Measurements from ENCODE around the gene ZNF433. TPM values are rescaled to one million over a fixed set of nuclear protein-coding genes. Genes with fewer than 3 reads are reported as not detected.

The ZNF433 gene
- total and polyA plus RNA-seq, 2 donors (not counting 3 experiments of a cell fraction or from before 2014, with no cell fraction given): 1.8 to 2.1 TPM

DNA sequence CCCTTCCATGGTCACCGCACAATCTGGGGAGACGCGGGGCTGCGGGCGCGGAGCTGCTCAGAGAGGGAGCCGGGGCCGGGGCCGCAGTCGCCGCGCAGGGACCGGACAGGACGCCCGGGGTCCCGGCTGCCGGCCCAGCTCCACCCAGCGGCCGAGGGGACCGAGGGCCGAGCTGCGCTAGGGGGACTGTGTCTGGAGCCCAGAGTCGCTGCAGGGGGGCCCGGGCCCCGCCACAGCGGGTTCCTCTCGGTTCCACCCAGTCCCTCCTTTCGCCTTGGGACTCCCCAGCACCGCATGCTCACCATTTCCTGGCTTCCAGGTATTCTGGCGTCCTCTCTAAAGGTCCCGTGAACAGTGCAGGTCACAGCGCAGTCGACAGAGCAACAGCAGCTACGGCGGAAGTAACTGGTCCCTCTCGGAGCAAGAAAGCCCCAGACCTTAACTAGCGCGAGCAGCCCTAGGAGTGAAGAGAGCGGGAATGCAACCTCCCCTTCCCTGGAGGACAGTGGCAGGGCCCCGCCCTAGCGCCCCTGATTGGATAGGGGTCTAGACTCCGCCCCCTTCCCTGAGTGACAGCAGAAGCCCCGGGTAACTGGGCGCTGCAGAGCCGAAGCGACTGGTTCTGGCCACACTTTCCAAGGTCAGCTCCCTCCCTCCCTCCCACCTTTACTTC lies 17.2 kb upstream of the ZNF433 start, which contains the start of gene ZNF878:
Gene ZNF878, minus strand, starts transcription at position 465 of the 673 bp plus-strand sequence. Its CDS starts 160 bp downstream, at position 305.
- Histone ChIP-seq H3K4me2 (ENCODE audit: insufficient read depth, low read length) (peak within 1 kb of the TSS; percentile 98), H3K4me1 (ENCODE audit: control insufficient read depth, extremely low read depth, insufficient read depth, low read length) (peaks cover 10% of the 10 kb centered on the region), H3K27me3 (ENCODE audit: control insufficient read depth in 2 of 2, insufficient read depth in 2 of 2, low read length in 2 of 2) (no peaks in the 10 kb centered on the region), H3K79me2 (ENCODE audit: control insufficient read depth, insufficient read depth, low read length) (no peaks in the 10 kb centered on the region), H3K9ac (replicated peaks; ENCODE audit: extremely low read depth, insufficient read depth, low read length) (peak within 1 kb of the TSS; percentile 8), H2AFZ (ENCODE audit: low read depth, low read length) (peak within 1 kb of the TSS; percentile 76), H3K9me3 (replicated peaks; ENCODE audit: control insufficient read depth, insufficient read depth, low read length) (no peaks in the 10 kb centered on the region), H3K36me3 (ENCODE audit: control insufficient read depth in 2 of 2, extremely low read depth in 1 of 2, insufficient read depth in 2 of 2, low read length in 2 of 2) (no peaks in the 10 kb centered on the region), H3K9me1 (replicated peaks; ENCODE audit: control insufficient read depth, extremely low read depth, insufficient read depth, low read length) (no peaks in the 10 kb centered on the region), H4K20me1 (replicated peaks; ENCODE audit: control insufficient read depth, extremely low read depth, insufficient read depth, low read length) (no peaks in the 10 kb centered on the region), H3K4me3 (replicated peaks in 1 of 3; ENCODE audit: insufficient read depth in 1 of 3, low read depth in 1 of 3, low read length in 3 of 3) (peak within 1 kb of the TSS; percentile 8 to 54 (median 43)), H3K27ac (ENCODE audit: insufficient read depth, low read depth, low read length) (no peak within 1 kb of the TSS)
- intact Hi-C loops (cut with micrococcal nuclease) (no loop called here), dilution Hi-C loops (cut with MboI; ENCODE audit: extremely low pct_ligation_motif_present, low sequenced_read_pairs) (no loop called here)
- DNase-seq (ENCODE audit: low read depth, low spot score) (peak; percentile 63), FAIRE-seq (peak; percentile 68)
- ChIA-PET POLR2A (no interaction called here), CTCF (interaction anchor here (0.6 kb wide), 1 partner anchor 312 kb away, joined by 3 read pairs; no protein-coding TSS in a partner anchor)
- TF ChIP-seq, protein P1, sequence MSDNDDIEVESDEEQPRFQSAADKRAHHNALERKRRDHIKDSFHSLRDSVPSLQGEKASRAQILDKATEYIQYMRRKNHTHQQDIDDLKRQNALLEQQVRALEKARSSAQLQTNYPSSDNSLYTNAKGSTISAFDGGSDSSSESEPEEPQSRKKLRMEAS (IDR thresholded peaks at IDR 0.05; ENCODE audit: insufficient read depth, insufficient read length): no peak
- peak; percentile 55 for TF ChIP-seq POLR2A (IDR thresholded peaks at IDR 0.05; ENCODE audit: low read depth, low read length)
- no peak for TF ChIP-seq FOS (IDR thresholded peaks at IDR 0.05; ENCODE audit: borderline replicate concordance, insufficient read depth, low read length)
- TF ChIP-seq, protein P2, sequence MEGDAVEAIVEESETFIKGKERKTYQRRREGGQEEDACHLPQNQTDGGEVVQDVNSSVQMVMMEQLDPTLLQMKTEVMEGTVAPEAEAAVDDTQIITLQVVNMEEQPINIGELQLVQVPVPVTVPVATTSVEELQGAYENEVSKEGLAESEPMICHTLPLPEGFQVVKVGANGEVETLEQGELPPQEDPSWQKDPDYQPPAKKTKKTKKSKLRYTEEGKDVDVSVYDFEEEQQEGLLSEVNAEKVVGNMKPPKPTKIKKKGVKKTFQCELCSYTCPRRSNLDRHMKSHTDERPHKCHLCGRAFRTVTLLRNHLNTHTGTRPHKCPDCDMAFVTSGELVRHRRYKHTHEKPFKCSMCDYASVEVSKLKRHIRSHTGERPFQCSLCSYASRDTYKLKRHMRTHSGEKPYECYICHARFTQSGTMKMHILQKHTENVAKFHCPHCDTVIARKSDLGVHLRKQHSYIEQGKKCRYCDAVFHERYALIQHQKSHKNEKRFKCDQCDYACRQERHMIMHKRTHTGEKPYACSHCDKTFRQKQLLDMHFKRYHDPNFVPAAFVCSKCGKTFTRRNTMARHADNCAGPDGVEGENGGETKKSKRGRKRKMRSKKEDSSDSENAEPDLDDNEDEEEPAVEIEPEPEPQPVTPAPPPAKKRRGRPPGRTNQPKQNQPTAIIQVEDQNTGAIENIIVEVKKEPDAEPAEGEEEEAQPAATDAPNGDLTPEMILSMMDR (IDR thresholded peaks at IDR 0.05; ENCODE audit: extremely low read depth in 1 of 2, insufficient read depth in 1 of 2, low read depth in 1 of 2, low read length in 2 of 2): no peak
- TF ChIP-seq GATA2 (IDR thresholded peaks at IDR 0.05; ENCODE audit: insufficient read depth, insufficient read length, low read depth, low read length): no peak
- TF ChIP-seq MYC (IDR thresholded peaks at IDR 0.05; ENCODE audit: low read depth, low read length): no peak
- peak; percentile 45 for TF ChIP-seq POLR2AphosphoS5 (IDR thresholded peaks at IDR 0.05; ENCODE audit: insufficient read depth, low read depth, low read length)
- no peak for TF ChIP-seq EZH2 (IDR thresholded peaks at IDR 0.05; ENCODE audit: borderline replicate concordance, low read depth, low read length, severe bottlenecking)
- no peak for TF ChIP-seq JUN (IDR thresholded peaks at IDR 0.05; ENCODE audit: borderline replicate concordance, insufficient read depth, insufficient read length, low read depth)
- no TSS peak for BruUV-seq (replicated peaks)
